Measurements from ENCODE around the gene DVL1.

- no peak for TF ChIP-seq HNRNPH1 (optimal IDR thresholded peaks at IDR 0.05; ENCODE audit: low read depth, low read length)
- no peak for TF ChIP-seq BRCA1 (CRISPR knock-in tag; IDR thresholded peaks at IDR 0.05)
- TF ChIP-seq GLI4 (CRISPR knock-in tag; IDR thresholded peaks at IDR 0.05; ENCODE audit: borderline replicate concordance) = no peak
- no peak for TF ChIP-seq CREBL2 (CRISPR knock-in tag; IDR thresholded peaks at IDR 0.05; ENCODE audit: borderline replicate concordance)
Measured at GRCh38 chr1:1367315-1367714, 18.1 kb upstream of the DVL1 start.

Data from HepG2 (cell line).